ENCODE data around the gene ZBTB14. TPM values are rescaled to one million over a fixed set of nuclear protein-coding genes. Genes with fewer than 3 reads are reported as not detected.

ZBTB14 gene
- total RNA-seq, 1 donor from 2014 or later: 11.9 TPM

DNA sequence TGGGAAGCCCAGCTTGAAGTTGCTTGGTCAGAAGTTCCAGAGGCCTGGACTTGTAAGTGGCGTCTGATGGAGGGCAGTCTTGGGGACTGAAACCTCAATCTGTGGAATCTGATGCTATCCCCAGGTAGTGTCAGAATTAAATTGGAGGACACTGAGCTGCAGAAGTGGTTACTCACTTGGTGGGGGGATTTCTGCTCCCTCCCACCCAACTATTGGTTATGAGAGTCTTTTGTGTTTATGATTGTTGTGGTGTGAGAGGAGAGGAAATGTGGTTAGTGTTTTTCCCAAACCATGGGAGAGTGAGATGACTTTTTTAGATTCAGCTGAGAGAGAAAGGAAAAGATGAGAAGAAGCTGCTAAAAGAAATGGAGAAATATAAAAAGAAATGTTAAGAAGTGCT is 12.8 kb downstream of the ZBTB14 start:
- DNase-seq (ENCODE audit: low spot score): no peak
- H3K4me1 Mint-ChIP-seq (ENCODE audit: low read depth): peaks cover 6% of the 10 kb centered on the region
- H3K27me3 Mint-ChIP-seq (ENCODE audit: low read depth): no peaks in the 10 kb centered on the region
- no peaks in the 10 kb centered on the region for H3K36me3 Mint-ChIP-seq (ENCODE audit: low read depth)
- no peak overlapping the region for H3K27ac Mint-ChIP-seq (ENCODE audit: unreplicated experiment)
- no peak overlapping the region for H3K4me3 Mint-ChIP-seq (ENCODE audit: unreplicated experiment)
- H3K9me3 Mint-ChIP-seq (ENCODE audit: low read depth): peaks cover 16% of the 10 kb centered on the region
- TF ChIP-seq, protein P1, sequence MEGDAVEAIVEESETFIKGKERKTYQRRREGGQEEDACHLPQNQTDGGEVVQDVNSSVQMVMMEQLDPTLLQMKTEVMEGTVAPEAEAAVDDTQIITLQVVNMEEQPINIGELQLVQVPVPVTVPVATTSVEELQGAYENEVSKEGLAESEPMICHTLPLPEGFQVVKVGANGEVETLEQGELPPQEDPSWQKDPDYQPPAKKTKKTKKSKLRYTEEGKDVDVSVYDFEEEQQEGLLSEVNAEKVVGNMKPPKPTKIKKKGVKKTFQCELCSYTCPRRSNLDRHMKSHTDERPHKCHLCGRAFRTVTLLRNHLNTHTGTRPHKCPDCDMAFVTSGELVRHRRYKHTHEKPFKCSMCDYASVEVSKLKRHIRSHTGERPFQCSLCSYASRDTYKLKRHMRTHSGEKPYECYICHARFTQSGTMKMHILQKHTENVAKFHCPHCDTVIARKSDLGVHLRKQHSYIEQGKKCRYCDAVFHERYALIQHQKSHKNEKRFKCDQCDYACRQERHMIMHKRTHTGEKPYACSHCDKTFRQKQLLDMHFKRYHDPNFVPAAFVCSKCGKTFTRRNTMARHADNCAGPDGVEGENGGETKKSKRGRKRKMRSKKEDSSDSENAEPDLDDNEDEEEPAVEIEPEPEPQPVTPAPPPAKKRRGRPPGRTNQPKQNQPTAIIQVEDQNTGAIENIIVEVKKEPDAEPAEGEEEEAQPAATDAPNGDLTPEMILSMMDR (IDR thresholded peaks at IDR 0.05): no peak

DNA sequence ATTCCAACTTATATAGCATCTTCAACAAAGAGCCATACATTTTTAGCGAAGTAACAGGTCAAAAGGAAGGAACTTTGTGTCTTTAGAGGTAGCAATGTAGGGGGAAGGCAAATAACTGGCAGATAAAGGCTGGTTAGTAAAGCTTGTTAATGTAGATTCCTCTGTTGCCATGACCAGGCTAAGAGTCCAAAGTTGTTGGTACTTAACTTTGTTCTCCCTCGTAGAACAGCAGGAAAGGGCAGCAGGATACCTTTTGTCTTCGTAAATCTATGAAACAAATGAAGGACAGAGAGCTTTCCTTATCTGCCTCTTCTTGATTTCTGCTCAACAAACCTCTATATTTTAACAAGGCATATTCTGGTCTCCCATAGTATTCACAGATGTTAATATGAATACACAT is 18.6 kb downstream of the ZBTB14 start:
- DNase-seq (ENCODE audit: low spot score): no peak
- Mint-ChIP-seq H3K36me3 (ENCODE audit: low read depth) (no peaks in the 10 kb centered on the region), H3K27ac (ENCODE audit: unreplicated experiment) (no peak overlapping the region), H3K4me3 (ENCODE audit: unreplicated experiment) (no peak overlapping the region), H3K9me3 (ENCODE audit: low read depth) (peaks cover 18% of the 10 kb centered on the region), H3K27me3 (ENCODE audit: low read depth) (peaks cover 13% of the 10 kb centered on the region), H3K4me1 (ENCODE audit: low read depth) (no peaks in the 10 kb centered on the region)
- TF ChIP-seq, protein P1 (IDR thresholded peaks at IDR 0.05): no peak

DNA sequence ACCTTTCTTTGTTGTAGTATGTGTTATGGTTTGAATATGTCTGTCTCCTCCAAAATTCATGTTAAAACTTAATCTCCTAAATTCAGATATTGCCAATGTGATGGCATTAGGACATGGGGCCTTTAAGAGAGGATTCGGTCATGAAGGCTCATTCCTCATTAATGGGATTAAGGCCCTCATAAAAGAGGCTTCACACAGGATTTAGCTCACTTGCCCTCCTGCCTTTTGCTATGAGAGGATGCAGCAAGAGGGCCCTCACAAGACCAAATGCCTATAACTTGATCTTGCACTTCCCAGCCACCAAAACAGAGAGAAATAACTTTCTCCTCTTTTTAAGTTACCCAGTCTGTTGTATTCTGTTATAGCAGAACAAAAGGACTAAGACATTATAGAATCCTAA is 19.7 kb downstream of the ZBTB14 start:
- no peak for DNase-seq (ENCODE audit: low spot score)
- H3K9me3 Mint-ChIP-seq (ENCODE audit: low read depth): peaks cover 18% of the 10 kb centered on the region
- no peak overlapping the region for H3K27ac Mint-ChIP-seq (ENCODE audit: unreplicated experiment)
- no peak overlapping the region for H3K4me3 Mint-ChIP-seq (ENCODE audit: unreplicated experiment)
- H3K27me3 Mint-ChIP-seq (ENCODE audit: low read depth): peaks cover 13% of the 10 kb centered on the region
- no peaks in the 10 kb centered on the region for H3K36me3 Mint-ChIP-seq (ENCODE audit: low read depth)
- TF ChIP-seq, protein P1 (IDR thresholded peaks at IDR 0.05): no peak
- H3K4me1 Mint-ChIP-seq (ENCODE audit: low read depth): no peaks in the 10 kb centered on the region

DNA sequence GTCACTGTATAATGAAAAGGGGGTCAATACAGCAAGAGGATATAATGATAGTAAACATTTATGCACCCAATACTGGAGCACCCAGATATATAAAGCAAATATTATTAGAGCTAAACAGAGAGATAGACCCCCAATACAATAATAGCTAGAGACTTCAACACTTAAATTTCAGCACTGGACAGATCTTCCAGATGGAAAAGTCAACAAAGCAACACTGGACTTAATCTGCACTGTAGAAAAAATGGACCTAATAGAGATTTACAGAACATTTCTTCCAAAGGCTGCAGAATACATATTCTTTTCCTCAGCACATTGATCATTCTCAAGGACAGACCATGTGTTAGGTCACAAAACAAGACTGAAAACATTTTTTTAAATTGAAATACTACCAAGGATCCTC is 26.7 kb downstream of the ZBTB14 start:
- H3K9me3 Mint-ChIP-seq (ENCODE audit: low read depth): peaks cover 28% of the 10 kb centered on the region
- peaks cover 7% of the 10 kb centered on the region for H3K27me3 Mint-ChIP-seq (ENCODE audit: low read depth)
- DNase-seq (ENCODE audit: low spot score): no peak
- H3K36me3 Mint-ChIP-seq (ENCODE audit: low read depth): no peaks in the 10 kb centered on the region
- H3K27ac Mint-ChIP-seq (ENCODE audit: unreplicated experiment): no peak overlapping the region
- H3K4me3 Mint-ChIP-seq (ENCODE audit: unreplicated experiment): no peak overlapping the region
- no peaks in the 10 kb centered on the region for H3K4me1 Mint-ChIP-seq (ENCODE audit: low read depth)
- TF ChIP-seq, protein P1 (IDR thresholded peaks at IDR 0.05): no peak

DNA sequence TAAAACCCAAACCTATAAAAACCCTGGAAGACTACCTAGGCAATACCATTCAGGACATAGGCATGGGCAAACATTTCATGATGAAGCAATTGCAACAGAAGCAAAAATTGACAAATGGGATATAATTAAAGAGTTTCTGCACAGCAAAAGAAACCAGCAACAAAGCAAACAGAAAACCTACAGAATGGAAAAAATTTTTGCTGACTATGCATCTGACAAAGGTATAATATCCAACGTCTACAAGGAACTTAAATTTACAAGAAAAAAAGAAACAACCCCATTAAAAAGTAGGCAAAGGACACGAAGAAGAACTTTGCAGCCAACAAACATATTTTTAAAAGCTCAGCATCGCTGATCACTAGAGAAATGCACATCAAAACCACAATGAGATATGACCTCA is 28.8 kb downstream of the ZBTB14 start:
- Mint-ChIP-seq H3K4me3 (ENCODE audit: unreplicated experiment) (no peak overlapping the region), H3K27me3 (ENCODE audit: low read depth) (no peaks in the 10 kb centered on the region), H3K9me3 (ENCODE audit: low read depth) (peaks cover 36% of the 10 kb centered on the region), H3K36me3 (ENCODE audit: low read depth) (no peaks in the 10 kb centered on the region), H3K27ac (ENCODE audit: unreplicated experiment) (no peak overlapping the region), H3K4me1 (ENCODE audit: low read depth) (no peaks in the 10 kb centered on the region)
- DNase-seq (ENCODE audit: low spot score): no peak
- TF ChIP-seq, protein P1 (IDR thresholded peaks at IDR 0.05): no peak
